Upper lobe of left lung (tissue), 6 donors: ENCODE results near the gene NSMF. TPM values are rescaled to one million over a fixed set of nuclear protein-coding genes. Genes with fewer than 3 reads are reported as not detected.

Experiments
- ATAC-seq, 2 donors: fragments of 200-7000 bp; cut with Tn5 transposase; one replicate each; pipeline ENCODE4 v1.9.1; 2022; ENCODE audit warnings: mild to moderate bottlenecking in 2 of 2, moderate library complexity in 2 of 2; ENCODE audit not compliant: low FRiP score in 2 of 2
- DNase-seq, 2 donors: peaks; one replicate each; pipeline ENCODE4 v3.0.0-alpha.2; 2019 to 2020
- H3K27ac ChIP-seq, 4 donors: fragments of 200-600 bp; sonication (generic); one replicate each; pipeline ENCODE4 v1.5.1; 2016 to 2019
- H3K27me3 ChIP-seq, 4 donors: fragments of 200-600 bp; sonication (generic); one replicate each; pipeline ENCODE4 v1.5.1; 2017 to 2019
- H3K36me3 ChIP-seq, 4 donors: fragments of 200-600 bp; sonication (generic); one replicate each; pipeline ENCODE4 v1.5.1; 2016 to 2019
- H3K4me1 ChIP-seq, 4 donors: fragments of 200-600 bp; sonication (generic); one replicate each; pipeline ENCODE4 v1.5.1; 2018 to 2019
- H3K4me3 ChIP-seq, 4 donors: fragments of 200-600 bp; sonication (generic); one replicate each; pipeline ENCODE4 v1.5.1; 2017 to 2019; ENCODE audit warnings: mild to moderate bottlenecking in 2 of 4, moderate library complexity in 1 of 4
- H3K9me3 ChIP-seq, 4 donors: fragments of 200-600 bp; sonication (generic); one replicate each; pipeline ENCODE4 v1.5.1; 2018 to 2019
- EP300 ChIP-seq, 4 donors: sonication (generic); formaldehyde crosslinking; IDR thresholded peaks; one replicate each; pipeline ENCODE4 v1.5.1; 2017; ENCODE audit warnings: antibody characterized with exemption in 4 of 4, control low read depth in 2 of 4
- POLR2A ChIP-seq, 4 donors: fragments of 450-650 bp; IDR thresholded peaks; one replicate each; pipeline ENCODE4 v1.5.1; 2016 to 2017; ENCODE audit warnings: antibody characterized with exemption in 4 of 4, mild to moderate bottlenecking in 2 of 4
- POLR2AphosphoS5 ChIP-seq, 2 donors: sonication (generic); formaldehyde crosslinking; IDR thresholded peaks; one replicate each; pipeline ENCODE4 v1.5.1; 2017; ENCODE audit warnings: antibody characterized with exemption in 2 of 2
- WGBS, 2 donors: methylation state at CpG; one replicate each; pipeline ENCODE4 v1.1.5; 2017 to 2018; 5-methylcytosine and 5-hydroxymethylcytosine counted together
- total RNA-seq, 6 donors: library from RNA; depleted of rRNA in 4 of 6; stranded (reverse); fragments of >200 nt in 4 of 6; gene quantifications; one replicate each; pipeline versions ENCODE4 v1.1.0 to v1.2.1, GENCODE V29; 2016 to 2021
- TF ChIP-seq, protein P1 (sequence below), 6 experiments: fragments of 450-650 bp in 4 of 6; fragments of 200-600 bp in 2 of 6; sonication (generic) in 2 of 6; IDR thresholded peaks; one replicate each; pipeline ENCODE4 v1.5.1; 2016 to 2019; ENCODE audit warnings: antibody characterized with exemption in 6 of 6
- donor health status: DM: no; HTN: no; CAD: no; lungs with moderate emphysema.
- donor health status: DM: no; HTN: yes; CAD: no; lungs with severe emphysema.

NSMF gene
- total RNA-seq, 6 donors from 2014 or later, result 20.4 to 57.6 (median 25.9) TPM

DNA sequence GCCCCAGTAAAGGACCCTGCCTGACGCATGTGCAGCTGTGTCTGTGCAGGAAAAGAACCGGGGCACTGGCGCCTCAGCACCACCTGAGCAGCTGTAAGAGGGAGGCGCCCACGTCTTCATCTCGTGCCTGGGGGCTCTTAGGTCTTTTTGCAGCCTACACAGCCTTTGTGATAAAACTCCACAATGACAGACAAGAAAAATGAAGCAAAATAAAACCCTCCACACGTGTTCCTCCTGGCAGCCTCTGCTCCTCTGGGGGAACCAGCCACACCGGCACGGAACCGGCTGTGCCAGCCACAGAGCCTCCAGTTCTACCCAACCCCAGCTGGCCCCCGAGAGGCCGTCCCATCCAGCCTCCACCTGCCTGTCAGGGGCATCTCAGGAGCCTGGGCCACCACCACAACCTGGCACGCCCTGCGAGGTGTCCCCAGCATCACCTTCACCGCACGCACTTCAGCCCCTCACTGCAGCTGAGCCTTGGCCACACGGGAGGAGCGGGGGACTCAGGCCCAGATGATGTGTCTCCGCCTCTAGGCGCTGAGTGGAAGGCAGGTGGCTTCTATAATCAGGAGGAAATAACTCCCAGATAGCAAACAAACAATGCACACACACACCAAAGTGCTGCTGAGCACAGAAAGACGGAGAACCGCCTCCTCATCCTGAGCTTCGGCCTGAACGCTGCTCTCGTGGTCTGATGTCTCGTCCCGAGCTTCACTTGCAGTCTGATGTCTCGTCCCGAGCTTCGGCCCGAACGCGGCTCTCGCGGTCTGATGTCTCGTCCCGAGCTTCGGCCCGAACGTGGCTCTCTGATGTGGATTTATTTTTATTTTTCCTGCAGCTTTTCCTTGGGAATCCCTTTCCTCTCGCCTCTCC, 28.6 kb upstream of the NSMF start:
- TF ChIP-seq POLR2A (IDR thresholded peaks at IDR 0.05) (no peak), POLR2AphosphoS5 (IDR thresholded peaks at IDR 0.05) (no peak), EP300 (IDR thresholded peaks at IDR 0.05) (no peak)
- TF ChIP-seq, protein P1, sequence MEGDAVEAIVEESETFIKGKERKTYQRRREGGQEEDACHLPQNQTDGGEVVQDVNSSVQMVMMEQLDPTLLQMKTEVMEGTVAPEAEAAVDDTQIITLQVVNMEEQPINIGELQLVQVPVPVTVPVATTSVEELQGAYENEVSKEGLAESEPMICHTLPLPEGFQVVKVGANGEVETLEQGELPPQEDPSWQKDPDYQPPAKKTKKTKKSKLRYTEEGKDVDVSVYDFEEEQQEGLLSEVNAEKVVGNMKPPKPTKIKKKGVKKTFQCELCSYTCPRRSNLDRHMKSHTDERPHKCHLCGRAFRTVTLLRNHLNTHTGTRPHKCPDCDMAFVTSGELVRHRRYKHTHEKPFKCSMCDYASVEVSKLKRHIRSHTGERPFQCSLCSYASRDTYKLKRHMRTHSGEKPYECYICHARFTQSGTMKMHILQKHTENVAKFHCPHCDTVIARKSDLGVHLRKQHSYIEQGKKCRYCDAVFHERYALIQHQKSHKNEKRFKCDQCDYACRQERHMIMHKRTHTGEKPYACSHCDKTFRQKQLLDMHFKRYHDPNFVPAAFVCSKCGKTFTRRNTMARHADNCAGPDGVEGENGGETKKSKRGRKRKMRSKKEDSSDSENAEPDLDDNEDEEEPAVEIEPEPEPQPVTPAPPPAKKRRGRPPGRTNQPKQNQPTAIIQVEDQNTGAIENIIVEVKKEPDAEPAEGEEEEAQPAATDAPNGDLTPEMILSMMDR (IDR thresholded peaks at IDR 0.05), result no peak
- WGBS, 2 donors, result 69 to 86% methylated on average over 38 to 41 of the region's 41 CpGs
- ATAC-seq (no peak), DNase-seq (peak in 1 of 2 donors; percentile 75)
- Histone ChIP-seq H3K9me3 (no peaks in the 10 kb centered on the region), H3K27ac (no peak overlapping the region), H3K27me3 (no peaks in the 10 kb centered on the region), H3K36me3 (no peaks in the 10 kb centered on the region), H3K4me3 (no peak overlapping the region), H3K4me1 (no peaks in the 10 kb centered on the region)

DNA sequence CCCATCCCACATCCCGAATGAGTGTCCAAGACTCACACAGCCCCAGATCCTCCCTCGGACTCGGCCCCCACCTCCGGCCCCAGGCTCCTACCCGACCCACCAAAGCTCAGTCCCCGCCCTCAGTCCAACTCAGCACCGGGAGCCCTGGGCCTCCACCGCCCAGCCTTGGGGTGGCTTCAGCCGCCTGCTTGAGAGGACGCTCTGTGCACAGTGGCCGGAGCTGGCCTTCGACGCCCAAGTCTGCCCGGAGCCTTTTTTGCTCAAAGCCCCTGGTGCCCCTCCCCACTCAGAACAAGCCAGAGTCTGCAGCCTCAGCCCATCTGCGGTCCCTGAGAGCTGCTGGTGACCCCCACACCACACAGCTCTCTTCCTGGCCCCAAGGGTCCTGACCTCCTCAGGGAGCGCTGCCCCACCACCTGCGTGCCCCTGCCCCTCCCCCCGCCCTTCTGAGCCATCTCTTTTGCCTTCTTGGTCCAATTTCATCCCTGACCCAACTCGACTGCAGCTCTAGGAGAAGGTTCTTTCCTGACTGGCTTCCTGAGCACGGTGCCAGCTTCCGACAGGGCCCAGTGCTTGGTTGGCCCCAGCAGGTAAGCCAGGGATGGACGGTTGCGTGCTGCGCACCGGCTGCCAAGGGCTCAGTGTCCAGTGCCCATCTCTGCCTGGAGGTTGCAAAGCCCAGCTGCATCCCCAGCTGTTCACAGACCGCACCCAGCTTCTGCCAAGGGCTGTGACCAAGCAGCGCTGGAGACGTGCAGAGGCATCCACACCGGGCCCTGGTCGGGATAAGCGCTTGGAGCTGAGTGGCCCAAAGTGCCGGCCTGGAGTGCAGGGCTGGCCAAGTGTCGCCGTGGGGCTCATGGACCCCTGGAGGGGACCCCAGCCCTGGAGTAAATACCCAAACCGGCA, 27.7 kb upstream of the NSMF start:
- no peaks in the 10 kb centered on the region for H3K27me3 ChIP-seq
- no peaks in the 10 kb centered on the region for H3K36me3 ChIP-seq
- H3K9me3 ChIP-seq, result no peaks in the 10 kb centered on the region
- TF ChIP-seq, protein P1 (IDR thresholded peaks at IDR 0.05), result no peak
- TF ChIP-seq POLR2AphosphoS5 (IDR thresholded peaks at IDR 0.05) (no peak), EP300 (IDR thresholded peaks at IDR 0.05) (no peak), POLR2A (IDR thresholded peaks at IDR 0.05) (no peak)
- H3K4me1 ChIP-seq, result no peaks in the 10 kb centered on the region
- DNase-seq, result peak in 1 of 2 donors; percentile 75
- no peak overlapping the region for H3K4me3 ChIP-seq
- 82 to 85% methylated on average over 20 to 30 of the region's 35 CpGs for WGBS, 2 donors
- ATAC-seq, result no peak
- H3K27ac ChIP-seq, result no peak overlapping the region

DNA sequence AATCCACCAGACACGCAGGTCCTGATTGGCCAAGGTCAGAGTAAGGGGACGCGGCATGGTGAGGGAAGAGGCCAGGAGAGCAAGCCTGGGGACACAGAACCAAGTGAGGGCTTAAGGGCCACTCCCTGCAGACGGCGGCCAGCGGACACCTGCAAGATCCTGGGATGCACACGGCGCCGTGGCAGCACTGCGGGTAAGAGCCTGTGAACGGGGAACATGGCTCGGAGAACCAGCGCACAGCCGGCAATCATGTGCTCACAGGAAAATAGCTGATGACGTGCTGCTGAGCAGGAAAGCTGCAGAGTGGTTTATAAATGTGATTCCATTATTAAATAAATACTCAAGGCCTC, 27.0 kb upstream of the NSMF start:
- H3K9me3 ChIP-seq, result no peaks in the 10 kb centered on the region
- no peak overlapping the region for H3K4me3 ChIP-seq
- ATAC-seq (no peak), DNase-seq (peak in 1 of 2 donors; percentile 46)
- no peaks in the 10 kb centered on the region for H3K27me3 ChIP-seq
- no peaks in the 10 kb centered on the region for H3K4me1 ChIP-seq
- WGBS, 2 donors, result 87 to 92% methylated on average over 14 to 15 of the region's 15 CpGs
- no peaks in the 10 kb centered on the region for H3K36me3 ChIP-seq
- TF ChIP-seq EP300 (IDR thresholded peaks at IDR 0.05) (no peak), POLR2AphosphoS5 (IDR thresholded peaks at IDR 0.05) (no peak), POLR2A (IDR thresholded peaks at IDR 0.05) (no peak)
- TF ChIP-seq, protein P1 (IDR thresholded peaks at IDR 0.05), result no peak
- no peak overlapping the region for H3K27ac ChIP-seq

DNA sequence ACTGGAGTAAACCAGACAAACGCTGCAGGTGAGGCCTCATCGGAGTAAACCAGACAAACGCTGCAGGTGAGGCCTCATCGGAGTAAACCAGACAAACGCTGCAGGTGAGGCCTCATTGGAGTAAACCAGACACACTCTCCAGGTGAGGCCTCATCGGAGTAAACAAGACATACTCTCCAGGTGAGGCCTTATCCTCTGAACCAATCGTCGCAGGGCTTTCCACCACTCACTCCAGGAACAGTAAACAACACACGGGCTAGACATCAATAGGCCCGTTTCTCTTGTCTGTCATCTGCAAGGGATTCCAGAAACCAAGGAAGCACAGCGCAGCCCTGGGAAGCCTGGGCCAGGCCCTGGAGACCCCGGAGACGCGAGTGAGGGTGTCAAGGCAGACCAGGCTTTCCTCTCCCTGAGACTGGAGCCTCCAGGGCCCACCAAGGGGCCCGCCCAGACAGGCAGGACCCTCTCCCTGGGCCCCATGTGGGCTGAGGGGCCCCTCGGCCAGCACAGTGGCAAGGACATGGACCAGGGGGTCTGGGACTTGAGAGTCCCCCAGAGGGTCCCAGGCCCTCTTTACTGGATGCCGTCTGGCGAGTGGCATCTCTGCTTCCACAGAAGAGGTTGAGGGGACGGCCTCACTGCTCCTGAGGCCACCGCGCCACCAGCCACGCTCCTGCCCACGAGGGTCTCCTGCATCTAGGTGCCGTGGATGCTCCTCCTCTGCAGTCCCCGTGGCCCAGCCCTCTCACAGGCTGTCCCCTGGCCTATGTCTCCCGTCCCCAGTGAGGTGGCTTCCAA, 26.4 kb upstream of the NSMF start:
- Histone ChIP-seq H3K36me3 (no peaks in the 10 kb centered on the region), H3K4me3 (no peak overlapping the region), H3K27ac (no peak overlapping the region), H3K9me3 (no peaks in the 10 kb centered on the region), H3K4me1 (no peaks in the 10 kb centered on the region), H3K27me3 (no peaks in the 10 kb centered on the region)
- 85 to 86% methylated on average over 12 to 26 of the region's 26 CpGs for WGBS, 2 donors
- DNase-seq (peak in 1 of 2 donors; percentile 70), ATAC-seq (peak in 1 of 2 donors; percentile 7)
- TF ChIP-seq POLR2AphosphoS5 (IDR thresholded peaks at IDR 0.05) (no peak), POLR2A (IDR thresholded peaks at IDR 0.05) (no peak), EP300 (IDR thresholded peaks at IDR 0.05) (no peak)
- TF ChIP-seq, protein P1 (IDR thresholded peaks at IDR 0.05), result no peak
